ENCODE data around the gene ZCWPW2. TPM values are rescaled to one million over a fixed set of nuclear protein-coding genes. Genes with fewer than 3 reads are reported as not detected.
A peak's percentile ranks its signal among the peaks of the same experiment; 100 is the strongest.

ZCWPW2 gene
- total RNA-seq, 1 donor: under 0.01 TPM

DNA sequence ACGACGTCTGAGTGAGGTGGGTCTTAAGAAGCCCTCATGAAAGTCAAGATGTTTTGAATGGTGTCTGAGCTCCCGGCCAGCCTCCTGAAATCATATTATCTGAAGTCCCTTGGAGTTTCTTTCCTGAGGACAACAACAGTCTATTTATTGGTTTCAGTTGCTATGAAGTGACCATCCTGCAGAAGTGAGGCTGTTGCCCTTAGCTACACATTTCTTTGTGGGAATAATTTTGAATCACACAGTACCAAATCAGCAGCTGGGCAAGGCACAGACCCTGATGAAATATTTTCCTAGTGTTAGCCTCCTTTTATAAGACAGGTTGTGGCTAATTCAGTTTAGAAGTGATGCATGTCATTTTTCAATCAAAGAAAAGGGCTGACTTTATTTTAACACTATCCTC, 220.8 kb downstream of the ZCWPW2 start:
- no peak for DNase-seq (ENCODE audit: low read depth in 2 of 3, low spot score in 2 of 3)

GRCh38 chr3:28574036-28574435, 225.5 kb downstream of the ZCWPW2 start:
- no peak for DNase-seq (ENCODE audit: low read depth in 2 of 3, low spot score in 2 of 3)

DNA sequence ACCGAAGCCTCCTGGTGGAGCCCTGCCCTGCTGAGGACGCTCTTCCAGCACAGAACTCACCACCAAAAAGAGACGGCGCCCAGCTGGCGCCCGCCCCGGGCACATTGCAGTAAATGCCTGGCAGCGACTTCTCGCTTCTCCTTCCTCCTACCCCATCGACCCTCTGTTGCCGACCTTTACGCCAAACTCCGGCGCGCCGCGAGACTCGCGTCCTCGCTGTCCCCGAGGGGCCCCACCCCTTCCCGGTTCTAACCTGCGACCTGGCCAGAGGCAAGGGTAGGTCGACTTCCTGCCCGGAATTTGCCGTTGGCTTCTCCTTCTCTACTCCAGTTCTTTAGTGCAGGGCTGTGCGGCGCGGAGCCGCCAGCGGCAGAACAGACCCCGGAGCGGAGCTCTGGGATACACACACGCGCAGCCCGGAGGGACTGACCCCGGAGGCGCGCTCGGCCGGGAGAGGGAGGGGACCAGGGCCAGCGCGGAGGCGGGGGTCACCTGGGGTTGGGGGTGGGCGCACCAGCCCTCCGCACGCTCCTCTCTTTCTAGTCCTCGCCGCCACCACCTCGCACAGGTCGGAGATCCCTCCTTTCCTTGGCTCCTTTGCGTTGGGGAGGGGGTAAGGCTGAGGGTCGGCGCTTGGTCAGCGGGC, 226.7 kb downstream of the ZCWPW2 start:
- peak in 1 of 3 donors; percentile 5 for DNase-seq (ENCODE audit: low read depth in 2 of 3, low spot score in 2 of 3)

Other genes starting within 250 kb of the ZCWPW2 start
- gene CMC1, start 107.1 kb upstream of the ZCWPW2 start, total RNA-seq: 1.9 TPM
- gene AZI2, start 103 bp downstream of the ZCWPW2 start, total RNA-seq: 9.4 TPM